Activated T-helper 9 cell treated with anti-CD3 and anti-CD28 coated beads, Interleukin-2, amount 50 U/mL, for 16 hours (primary cell): ENCODE data around the gene RARRES2.
"Not testable (repeated sequence)": the region's sequence is repeated elsewhere in the genome, so short reads cannot be mapped to it uniquely, and the experiment has no call there.

Experiments
- DNase-seq: peaks from one replicate; pipeline ENCODE4 v3.0.0-alpha.2; 2020; ENCODE audit warnings: low read depth

RARRES2 gene

DNA sequence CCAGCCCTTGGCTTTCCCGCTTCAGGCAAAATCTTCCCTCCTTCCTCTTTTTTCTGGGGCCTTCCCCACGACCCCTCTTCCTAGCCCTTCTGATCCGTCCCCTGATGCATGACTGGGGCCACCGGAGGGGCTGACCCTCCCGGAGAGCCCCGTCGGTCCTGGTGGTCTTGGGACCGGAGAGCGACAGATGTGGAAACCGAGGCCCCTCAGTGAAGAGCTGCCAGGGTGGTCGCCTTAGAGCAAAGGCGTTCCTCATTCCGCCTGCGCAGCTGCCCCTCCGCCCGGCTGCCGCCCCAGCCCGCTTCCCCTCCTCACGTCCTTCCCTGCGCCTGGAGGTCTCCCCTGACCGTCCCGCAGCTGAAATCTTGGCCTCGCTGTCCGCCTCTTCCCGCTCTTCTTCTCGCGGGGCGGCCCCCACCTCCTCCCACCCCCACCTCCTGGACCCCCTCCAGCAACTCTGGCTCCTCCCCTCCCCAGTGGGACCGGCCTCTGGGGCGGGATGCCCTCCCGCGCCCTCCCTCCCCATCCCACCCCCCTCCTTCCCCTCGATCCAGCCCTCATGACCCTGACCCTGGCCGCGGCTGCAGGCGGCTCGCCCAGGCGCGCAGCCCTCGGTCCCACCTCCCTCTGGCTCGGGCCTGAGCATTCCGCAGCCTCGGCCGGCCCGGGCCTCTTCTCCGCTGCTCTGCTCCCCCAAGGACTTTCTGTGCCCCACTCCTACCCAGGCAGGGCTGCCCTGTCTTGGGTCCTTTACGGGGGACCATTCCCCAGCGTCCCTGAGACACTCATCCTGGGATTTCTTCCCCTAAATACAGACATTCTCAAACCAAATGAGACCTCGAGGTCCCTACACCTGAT lies at the start of gene RARRES2:
RARRES2 (minus strand) TSS at position 367 of the 858 bp plus-strand sequence. CDS start 1,020 bp downstream, outside the sequence.
- DNase-seq: no peak

DNA sequence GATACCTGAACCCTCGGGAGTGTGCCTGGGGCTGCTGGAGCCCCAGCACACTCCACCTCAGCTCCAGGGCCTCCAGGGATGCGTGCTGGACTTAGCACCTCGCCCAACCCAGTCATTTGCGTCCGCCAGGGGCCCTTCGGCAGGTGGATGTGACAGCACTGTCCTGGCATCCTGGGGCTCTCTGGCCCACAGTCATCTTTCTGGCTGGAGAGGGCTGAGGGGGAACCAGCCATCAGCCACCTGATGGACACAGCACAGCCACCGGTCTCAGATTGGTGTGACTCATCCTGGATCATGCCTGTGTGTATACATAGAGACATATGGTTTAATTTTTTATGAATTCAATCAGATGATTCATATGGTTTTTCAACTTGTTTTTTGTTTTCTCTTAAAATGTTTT lies 48.8 kb upstream of the RARRES2 start:
- no peak for DNase-seq

DNA sequence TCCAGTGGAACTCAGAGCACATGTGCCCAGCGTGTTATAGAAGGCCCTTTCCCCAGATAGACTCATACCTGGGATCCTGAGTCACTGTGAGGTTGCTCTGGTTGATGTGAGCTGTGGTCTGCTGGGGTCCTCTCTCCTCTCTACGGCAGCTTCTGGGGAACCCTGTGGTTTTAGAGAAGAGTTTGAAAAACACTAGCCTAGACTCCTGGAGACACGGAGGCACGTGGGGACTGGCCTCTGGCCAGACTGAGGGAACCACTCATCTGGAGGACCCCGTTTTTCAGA lies 48.0 kb upstream of the RARRES2 start:
- no peak for DNase-seq

DNA sequence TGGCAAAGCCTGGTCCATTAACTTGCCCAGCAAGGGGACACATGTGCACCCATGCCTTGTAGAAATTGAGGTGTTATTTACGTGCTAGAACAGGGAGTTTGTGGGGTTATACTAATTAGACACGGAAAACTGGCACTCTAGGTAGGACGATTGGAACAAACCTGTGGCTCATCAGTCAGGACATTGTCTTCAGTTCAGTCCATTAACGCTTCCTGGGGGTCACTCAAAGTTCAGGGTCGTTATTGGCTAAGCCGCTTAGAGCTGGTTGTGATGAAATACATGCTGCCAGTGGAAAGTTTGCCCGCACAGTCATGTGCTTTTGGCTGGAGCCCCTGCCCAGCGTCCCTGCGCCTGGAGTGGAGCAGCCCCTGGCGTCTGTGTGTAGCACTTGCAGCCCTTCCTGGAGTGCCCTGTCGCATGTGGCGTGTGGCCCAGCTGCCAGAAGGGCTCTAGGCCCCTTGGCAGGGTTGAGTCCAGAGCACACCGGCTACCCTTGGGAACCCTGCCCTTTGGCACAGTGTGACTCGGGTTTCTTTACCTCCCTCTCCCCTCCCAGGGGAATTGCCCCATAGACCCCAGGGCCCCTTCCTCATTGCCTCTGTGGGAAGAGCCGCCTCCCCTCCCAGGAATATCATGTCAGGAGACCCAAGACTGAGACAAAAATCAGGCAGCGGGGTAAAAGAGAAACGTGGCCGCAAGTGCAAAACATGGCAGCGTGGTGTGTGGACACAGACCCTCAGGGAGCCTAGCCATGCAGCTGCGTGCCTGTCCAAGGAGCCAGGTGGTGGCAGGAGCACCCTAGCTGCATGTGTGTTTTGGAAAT lies 47.5 kb upstream of the RARRES2 start:
- no peak for DNase-seq

DNA sequence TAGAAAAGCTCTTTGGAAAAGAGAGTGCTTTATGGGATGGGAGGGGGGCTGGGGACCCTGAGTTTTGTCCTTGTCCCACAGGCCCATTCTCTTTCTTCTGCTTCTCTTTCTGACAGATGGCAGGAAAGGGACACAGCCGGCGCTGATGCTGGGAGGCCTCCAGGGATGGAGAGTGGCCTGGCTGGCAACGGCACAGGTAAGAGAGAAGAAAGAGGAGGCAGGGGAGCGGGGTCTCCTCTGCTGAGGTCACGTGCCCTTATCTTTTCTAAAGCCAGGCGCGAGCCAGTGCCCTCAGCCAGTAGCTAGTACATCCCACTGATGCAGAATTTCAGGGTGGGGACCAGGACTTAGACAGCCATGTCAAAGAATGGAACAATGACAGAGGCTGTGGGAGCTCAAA lies 46.9 kb upstream of the RARRES2 start:
- no peak for DNase-seq

DNA sequence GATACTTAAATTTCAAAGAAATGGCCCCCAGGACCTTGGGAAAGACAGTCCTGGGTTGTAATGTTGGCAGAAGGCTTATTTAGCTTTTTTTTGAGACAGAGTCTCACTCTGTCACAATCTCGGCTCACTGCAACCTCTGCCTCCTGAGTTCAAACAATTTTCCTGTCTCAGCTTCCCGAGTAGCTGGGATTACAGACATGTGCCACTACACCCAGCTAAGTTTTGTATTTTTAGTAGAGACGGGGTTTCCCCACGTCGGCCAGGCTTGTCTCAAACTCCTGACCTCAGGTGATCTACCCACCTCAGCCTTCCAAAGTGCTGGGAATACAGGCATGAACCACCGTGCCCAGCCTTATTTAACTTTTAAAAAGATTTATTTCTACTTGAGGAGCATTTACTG lies 44.5 kb upstream of the RARRES2 start:
- DNase-seq: not testable (repeated sequence)

DNA sequence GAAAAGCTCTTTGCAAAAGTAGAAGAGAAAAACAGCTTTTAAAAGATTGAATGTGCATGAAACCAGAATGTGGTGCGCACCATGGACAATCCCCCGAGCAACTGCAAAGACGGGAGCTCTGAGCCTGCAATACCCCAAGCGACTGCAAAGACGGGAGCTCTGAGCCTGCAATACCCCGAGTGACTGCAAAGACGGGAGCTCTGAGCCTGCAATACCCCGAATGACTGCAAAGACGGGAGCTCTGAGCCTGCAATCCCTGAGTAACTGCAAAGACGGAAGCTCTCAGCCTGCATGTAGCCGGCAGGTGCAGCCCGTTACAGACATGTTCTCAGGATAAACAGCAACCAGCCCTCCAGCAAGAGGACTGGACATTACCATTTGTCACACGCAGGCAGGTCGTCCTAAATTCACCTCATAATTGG lies 43.9 kb upstream of the RARRES2 start:
- DNase-seq: no peak

DNA sequence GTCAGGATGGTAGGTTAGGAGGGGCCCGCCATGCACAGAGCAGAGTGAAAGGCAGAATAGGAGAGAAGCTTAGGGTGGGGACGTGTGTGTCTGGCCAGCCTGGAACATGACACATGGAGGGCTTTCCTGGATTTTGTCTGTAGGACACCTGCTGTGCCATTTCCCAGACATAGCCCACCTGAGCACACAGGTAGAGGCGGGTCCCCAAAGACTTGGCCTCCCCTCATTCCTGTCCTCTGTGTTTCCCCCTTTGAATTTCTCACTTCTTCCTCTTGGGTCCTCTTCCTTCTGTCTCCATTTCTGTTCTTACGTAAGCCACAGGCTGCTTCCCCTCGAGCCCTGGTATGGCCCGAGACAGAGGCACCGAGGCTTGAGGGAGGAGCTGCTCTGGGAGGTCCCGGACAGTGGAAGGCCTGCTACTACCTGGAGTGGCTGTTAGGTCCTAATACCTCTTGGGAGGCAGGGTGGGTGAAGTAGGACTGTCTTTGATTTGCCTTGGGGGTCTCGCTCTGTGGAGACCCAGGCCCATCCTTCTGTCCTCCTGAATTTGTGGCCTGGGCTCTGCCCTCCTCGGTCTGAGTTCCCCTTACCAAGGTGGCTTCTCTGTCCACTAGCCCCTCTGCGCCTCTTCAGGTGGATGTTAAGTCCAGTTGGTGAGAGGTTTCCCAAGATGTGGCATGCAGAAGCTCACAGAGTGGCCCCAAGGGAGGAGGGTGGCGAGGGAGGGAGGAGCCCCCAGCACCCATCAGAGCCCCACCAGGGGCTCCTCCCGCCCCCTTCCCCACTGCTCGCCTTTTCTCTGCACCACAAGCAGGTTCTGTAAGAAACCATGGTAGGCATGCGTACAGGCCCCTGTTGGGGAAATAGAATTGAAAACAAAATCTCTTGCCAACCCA lies 43.2 kb upstream of the RARRES2 start:
- no peak for DNase-seq

DNA sequence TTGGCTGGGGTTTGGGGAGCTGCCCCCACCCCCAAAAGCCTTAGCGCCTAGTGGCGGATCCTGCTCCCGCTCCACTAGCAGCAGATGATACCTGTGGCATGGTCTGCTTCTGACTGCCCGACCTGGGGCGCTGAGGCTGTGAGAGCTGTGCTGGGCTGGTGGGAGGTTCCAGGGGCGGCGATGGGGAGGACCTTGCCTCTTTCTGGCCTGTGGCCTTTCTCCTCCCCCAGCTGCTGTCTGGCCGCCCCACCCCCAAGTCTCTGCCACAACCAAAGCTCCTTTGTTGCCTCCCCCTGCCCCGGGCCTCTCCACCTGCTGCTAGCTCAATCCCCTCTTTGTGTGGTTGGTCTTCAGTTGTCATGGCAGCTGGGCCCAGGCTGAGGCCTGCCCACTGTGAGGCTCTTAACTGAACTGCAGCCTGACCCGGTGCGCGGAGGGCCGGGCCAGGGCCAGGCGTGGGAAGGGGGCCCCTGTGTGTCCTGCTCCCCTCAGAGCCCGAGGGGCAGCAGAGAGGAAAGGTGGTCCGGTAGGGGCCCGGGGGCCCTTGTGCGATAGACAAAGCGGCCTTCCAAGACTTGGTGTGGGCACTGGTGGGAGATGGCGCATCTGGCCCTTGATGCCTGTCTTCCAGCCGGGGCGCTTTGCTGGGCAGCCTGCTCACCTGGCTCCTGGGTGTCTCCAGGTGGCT lies 42.4 kb upstream of the RARRES2 start:
- DNase-seq: no peak

DNA sequence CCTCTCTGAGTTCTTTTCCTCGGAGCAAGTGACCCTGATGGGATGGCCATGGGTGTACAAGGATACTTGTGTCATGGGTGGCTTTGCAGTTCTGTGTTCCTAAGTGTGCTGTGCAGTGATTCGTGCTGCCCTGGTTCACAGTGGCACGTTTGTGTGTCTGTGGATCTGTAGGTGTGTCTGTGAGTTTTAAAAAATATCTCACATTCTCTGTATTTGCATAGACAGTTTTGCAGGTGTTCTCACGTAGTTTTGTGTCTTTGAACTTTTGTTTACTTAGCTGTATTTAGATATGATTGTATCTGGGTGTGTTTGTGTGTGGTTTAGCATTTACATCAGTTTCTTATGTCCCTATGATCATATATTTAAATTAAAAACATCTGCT lies 41.4 kb upstream of the RARRES2 start:
- DNase-seq: no peak

DNA sequence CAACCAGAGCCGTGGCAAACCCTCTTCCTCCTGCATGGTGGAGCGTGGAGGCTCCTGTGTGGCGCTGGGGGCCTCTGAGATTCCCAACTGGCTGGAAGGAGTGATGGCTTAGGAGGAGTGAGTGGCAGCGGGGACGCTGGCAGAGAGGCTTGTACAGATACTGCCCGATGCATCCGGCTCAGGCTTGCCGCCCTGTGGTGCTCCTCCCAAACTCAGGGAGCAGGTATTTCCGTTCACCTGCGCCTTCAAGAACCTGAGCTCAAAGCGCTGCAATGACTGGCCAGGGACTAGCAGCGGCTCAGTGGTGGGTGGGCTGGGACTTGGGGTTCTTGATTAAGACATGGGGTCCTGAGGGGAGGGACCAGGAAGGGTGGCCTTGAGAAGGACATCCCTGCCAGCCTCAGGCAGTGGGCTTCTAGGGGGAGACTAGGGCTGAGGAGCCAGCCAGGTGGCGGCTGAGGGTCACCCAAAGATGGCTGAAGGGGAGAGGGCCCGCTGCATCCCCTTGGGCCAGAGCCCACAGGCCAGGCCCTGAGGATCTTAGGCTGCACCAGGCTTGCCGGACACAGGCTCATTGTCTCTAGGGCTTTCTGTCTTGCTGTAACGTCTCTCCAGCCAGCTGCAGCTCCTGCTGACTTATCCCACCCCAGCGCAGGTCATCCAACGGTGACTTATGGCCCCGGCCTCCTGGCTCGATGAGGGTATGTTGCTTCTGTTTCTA lies 40.9 kb upstream of the RARRES2 start:
- no peak for DNase-seq

DNA sequence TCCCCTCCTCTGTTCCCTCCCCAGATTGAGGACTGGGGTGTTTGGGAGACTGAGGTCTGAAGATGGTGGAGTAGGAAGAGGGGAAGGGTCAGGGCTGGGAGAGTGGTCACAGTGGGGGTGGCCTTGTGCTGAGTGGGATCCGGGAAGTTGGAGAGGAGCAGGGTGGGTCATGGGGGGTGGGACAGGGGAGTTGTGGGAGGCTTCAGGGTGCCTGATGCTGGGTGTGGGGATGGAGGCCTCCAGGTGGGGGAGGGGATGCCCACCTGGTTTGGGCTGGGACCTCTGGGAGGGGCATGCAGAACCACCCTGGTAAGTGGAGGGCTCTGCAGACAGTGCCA lies 40.3 kb upstream of the RARRES2 start:
- no peak for DNase-seq

DNA sequence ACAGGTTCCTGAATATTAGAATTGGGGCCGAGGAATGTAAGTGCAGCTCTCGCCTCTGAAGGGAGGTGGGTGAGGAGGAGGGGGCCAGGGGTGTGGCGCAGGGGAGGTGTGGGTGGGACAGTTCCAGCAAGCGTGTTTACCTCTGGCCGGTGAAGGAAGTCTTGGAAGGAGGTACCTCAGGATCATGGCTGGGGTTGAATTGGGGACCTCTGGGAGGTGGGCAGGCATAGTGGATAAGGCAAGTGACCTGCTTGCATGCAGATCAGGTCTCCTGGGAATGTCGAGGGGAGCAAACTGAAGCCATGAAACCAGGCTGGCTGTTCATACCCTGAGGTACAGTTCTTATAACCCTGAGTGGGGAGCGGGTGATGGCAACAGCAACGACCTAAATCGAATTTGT lies 39.7 kb upstream of the RARRES2 start:
- DNase-seq: no peak

DNA sequence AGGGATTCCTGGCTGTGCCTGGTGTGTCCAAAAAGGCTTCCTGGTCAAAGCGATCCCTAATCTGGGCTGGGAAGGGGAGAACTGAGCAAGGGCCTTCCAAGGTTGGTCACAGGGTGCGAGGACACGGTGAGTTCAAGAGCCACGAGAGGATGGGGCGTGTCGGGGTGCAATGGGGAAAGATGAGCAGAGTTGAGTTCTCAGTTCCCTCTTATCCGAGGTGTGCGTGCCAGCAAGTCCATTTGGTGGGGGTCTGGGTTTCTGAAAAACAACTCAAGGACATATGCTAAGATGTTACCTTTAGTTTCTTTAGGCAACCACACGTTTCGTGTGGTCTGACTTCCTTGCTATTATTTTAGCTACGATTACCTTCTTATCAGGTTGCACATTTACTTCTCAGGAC lies 39.0 kb upstream of the RARRES2 start:
- DNase-seq: no peak

DNA sequence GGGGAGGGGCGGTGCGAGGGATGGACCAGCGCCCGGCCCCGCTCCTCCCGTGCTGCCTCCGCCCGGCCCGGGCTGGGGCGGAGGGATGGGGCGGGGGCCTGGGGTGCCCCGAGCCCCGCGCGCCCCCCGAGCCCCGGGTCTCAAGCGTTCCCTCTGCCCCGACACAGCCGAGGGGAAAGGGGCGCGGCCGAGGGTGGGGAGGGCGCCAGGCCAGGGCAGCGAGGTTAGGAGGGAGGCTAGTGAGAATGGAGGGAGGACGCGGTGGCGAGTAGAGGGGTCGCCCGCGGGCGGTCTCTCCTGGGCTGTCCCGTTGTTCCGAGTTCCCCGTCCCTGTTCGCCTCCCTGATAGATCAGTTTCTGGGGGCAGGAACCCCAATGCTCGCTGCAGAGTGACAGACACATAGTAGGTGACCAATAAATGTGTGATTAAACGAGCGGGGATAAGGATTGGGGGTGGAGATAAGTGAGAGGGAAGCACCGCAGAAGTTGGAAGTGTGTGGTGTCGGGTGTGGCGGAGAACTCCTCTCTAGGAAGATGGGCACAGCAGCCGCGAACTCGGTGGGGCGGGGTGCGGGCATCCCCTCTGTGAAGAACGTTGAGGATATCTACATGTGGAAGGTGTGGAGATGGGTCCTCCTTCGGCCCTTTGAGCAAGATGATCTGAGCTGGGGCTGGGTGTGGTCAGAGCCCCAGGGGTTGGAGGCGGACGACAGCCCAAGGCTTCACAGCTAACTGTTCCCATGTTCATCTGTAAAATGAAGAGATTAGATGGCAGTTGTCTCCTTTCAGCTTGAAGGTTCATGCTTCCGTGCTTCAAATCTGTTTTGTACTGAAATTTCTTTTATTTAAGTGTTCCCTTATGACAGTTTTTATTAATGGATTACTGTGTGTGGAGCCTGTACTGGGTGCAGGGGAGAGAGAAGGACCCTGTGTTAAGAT lies 38.3 kb upstream of the RARRES2 start:
- DNase-seq: no peak

DNA sequence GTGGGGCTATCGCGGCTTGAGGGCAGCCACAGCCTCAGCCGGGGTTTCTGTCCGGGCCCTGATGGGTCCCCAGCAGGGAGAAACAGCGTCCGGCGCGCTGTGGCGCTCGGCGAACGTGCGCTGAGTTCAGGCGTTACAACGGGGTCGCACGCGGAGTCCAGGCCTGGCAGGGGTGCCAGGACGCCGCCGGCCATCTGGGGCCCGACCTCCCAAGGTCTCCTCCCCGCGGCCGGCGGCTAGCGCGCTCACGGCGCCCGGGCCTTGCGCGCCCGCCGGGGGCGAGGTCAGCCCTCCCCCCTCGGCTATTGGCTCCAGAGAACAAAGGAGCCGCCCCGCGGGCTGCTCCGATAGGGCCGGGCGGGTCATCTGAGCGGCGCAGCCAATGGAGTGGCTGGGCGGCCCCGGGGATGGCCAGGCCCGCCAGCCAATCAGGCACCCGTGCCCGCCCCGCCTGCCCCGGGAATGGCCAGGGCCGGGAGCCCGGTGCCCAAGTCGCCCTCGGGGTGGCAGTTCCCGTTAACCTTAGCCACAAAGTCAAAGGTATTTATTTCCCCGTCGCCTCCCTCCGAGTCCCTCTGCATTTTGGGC lies 37.5 kb upstream of the RARRES2 start, which contains the start of gene ZNF775:
ZNF775 (plus strand) TSS at position 478 of the 588 bp plus-strand sequence. CDS start 9,141 bp downstream, outside the sequence.
- peak; percentile 90 for DNase-seq

DNA sequence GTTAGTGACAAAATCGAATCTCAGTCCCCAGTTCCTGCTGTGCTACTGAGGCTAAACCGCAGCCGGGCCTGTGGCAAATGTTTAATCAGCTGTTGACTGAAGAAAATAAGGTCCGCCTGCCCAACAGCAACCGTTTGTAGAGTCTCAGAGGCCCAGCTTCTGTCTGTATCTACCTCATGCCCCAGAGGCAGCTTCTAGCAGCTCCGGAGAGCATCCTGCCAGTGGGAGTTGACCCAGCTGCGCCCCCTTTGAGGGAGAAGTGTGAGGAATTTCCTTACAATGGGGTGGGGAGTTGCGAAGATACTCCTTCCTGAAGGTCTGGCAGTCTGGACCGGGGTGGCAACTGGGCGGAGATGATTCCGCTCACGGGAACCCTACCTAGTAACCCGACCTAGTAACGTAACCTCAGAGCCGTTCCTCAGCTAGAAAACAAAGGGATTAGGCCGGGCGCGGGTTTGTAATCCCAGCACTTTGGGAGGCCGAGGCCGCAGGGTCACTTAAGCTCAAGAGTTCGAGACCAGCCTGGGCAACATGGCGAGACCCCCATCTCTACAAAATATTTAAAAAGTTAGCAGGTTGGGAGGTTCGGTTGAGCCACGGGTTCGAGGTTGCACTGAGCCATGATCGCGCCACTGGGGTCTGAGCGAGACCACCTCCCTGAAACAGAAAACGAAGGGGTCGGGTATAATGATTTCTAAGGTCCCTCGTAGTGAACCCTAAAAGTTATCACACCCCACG lies 36.9 kb upstream of the RARRES2 start:
- DNase-seq: no peak

DNA sequence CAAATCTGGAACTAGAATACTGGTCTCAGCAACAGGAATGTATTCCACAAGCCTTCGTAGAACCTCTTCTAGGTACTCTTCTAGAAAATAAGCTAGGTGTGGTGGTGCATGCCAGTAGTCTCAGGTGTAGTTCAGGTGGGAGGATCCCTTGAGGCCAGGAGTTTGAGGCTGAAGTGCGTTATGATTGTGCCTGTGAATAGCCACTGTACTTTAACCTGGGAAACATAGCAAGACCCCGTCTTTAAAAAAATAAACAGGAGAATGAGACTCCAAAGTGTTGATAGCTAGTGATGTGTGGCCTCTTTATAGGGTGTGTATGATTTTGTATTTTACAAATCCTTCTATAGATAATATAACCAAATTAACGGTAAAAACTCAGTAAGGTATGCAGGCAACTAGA lies 36.2 kb upstream of the RARRES2 start:
- DNase-seq: no peak

DNA sequence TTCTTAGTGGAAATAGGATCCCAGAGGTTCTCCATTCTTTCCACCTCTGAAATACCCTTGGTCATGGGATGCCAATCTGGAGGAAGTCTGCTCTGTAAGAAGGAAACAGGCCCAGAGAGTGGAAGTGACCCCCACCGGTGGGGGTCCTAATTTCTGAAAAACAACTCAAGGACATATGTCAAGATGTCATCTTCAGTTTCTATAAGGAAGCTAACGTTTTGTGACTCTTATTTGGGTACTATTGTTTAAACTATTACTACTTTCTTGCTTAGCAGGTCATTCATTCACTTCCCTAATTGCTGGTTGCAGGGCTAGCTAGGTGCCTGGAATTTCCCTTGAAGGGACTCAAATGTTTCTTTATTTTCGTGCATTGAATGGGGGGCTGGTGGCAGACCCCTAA lies 35.8 kb upstream of the RARRES2 start:
- DNase-seq: no peak
